Measurements from ENCODE around the gene MTTP. TPM values are rescaled to one million over a fixed set of nuclear protein-coding genes. Genes with fewer than 3 reads are reported as not detected.

MTTP gene
- total RNA-seq, 1 experiment from 2014 or later = 0.20 TPM

GRCh38 chr4:99578714-99579113 lies 4.1 kb downstream of the MTTP start:
- no peak overlapping the region for H3K9ac ChIP-seq (ENCODE audit: low read length)
- no peaks in the 10 kb centered on the region for H3K4me1 ChIP-seq (ENCODE audit: control insufficient read depth in 1 of 2, insufficient read depth in 2 of 2, low read length in 2 of 2)
- DNase-seq (ENCODE audit: low read depth, low spot score) (no peak), ATAC-seq (no peak)
- no peaks in the 10 kb centered on the region for H3K79me2 ChIP-seq (ENCODE audit: insufficient read depth, low read length)
- H3K9me2 ChIP-seq (ENCODE audit: insufficient read depth) = no peaks in the 10 kb centered on the region
- H4K20me1 ChIP-seq (ENCODE audit: insufficient read depth) = no peaks in the 10 kb centered on the region
- no peaks in the 10 kb centered on the region for H3K27me3 ChIP-seq (ENCODE audit: insufficient read depth, low read length)
- H3K4me2 ChIP-seq (ENCODE audit: low read length) = no peak overlapping the region
- no peak overlapping the region for H3K27ac ChIP-seq (ENCODE audit: low read depth, low read length)
- H3K36me3 ChIP-seq (ENCODE audit: control insufficient read depth in 1 of 2, insufficient read depth in 2 of 2, low read length in 2 of 2) = no peaks in the 10 kb centered on the region
- H3K4me3 ChIP-seq (replicated peaks in 1 of 2; ENCODE audit: low read depth in 1 of 2, low read length in 2 of 2) = no peak overlapping the region
- BruUV-seq (replicated peaks) = no TSS peak
- H3K9me3 ChIP-seq (ENCODE audit: control insufficient read depth in 1 of 2, insufficient read depth in 1 of 2, low read depth in 1 of 2, low read length in 2 of 2) = no peaks in the 10 kb centered on the region
- TF ChIP-seq POLR2AphosphoS5 (IDR thresholded peaks at IDR 0.05; ENCODE audit: low read depth, low read length) (no peak), EZH2 (IDR thresholded peaks at IDR 0.05) (no peak), POLR2A (IDR thresholded peaks at IDR 0.05; ENCODE audit: borderline replicate concordance, extremely low read depth, insufficient read depth, insufficient read length) (no peak), EGR1 (IDR thresholded peaks at IDR 0.05; ENCODE audit: low read depth) (no peak)
- ChIA-PET RAD21 (ENCODE audit: low non-redundant PET in 1 of 2, low total read pairs in 2 of 2, uncharacterized antibody in 2 of 2, unreplicated experiment in 2 of 2) (no interaction called here), CTCF (no interaction called here), POLR2A (no interaction called here)
- intact Hi-C loops (cut with micrococcal nuclease) = no loop called here
- H2AFZ ChIP-seq (ENCODE audit: low read depth, low read length, poor library complexity, severe bottlenecking) = no peak overlapping the region

GRCh38 chr4:99585516-99585915 lies 10.9 kb downstream of the MTTP start:
- Histone ChIP-seq H3K9ac (ENCODE audit: low read length) (no peak overlapping the region), H3K4me1 (ENCODE audit: control insufficient read depth in 1 of 2, insufficient read depth in 2 of 2, low read length in 2 of 2) (no peaks in the 10 kb centered on the region), H3K9me3 (ENCODE audit: control insufficient read depth in 1 of 2, insufficient read depth in 1 of 2, low read depth in 1 of 2, low read length in 2 of 2) (no peaks in the 10 kb centered on the region), H3K27me3 (ENCODE audit: insufficient read depth, low read length) (no peaks in the 10 kb centered on the region), H3K79me2 (ENCODE audit: insufficient read depth, low read length) (no peaks in the 10 kb centered on the region), H3K4me2 (ENCODE audit: low read length) (no peak overlapping the region), H3K36me3 (ENCODE audit: control insufficient read depth in 1 of 2, insufficient read depth in 2 of 2, low read length in 2 of 2) (no peaks in the 10 kb centered on the region), H3K9me2 (ENCODE audit: insufficient read depth) (no peaks in the 10 kb centered on the region), H3K4me3 (replicated peaks in 1 of 2; ENCODE audit: low read depth in 1 of 2, low read length in 2 of 2) (no peak overlapping the region), H2AFZ (ENCODE audit: low read depth, low read length, poor library complexity, severe bottlenecking) (no peak overlapping the region), H4K20me1 (ENCODE audit: insufficient read depth) (no peaks in the 10 kb centered on the region), H3K27ac (ENCODE audit: low read depth, low read length) (no peak overlapping the region)
- POLR2A ChIA-PET = no interaction called here
- no peak for ATAC-seq
- intact Hi-C loops (cut with micrococcal nuclease) = no loop called here
- no TSS peak for BruUV-seq (replicated peaks)
- CTCF ChIA-PET = no interaction called here
- RAD21 ChIA-PET (ENCODE audit: low non-redundant PET in 1 of 2, low total read pairs in 2 of 2, uncharacterized antibody in 2 of 2, unreplicated experiment in 2 of 2) = no interaction called here
- no peak for DNase-seq (ENCODE audit: low read depth, low spot score)
- TF ChIP-seq ZBTB33 (IDR thresholded peaks at IDR 0.05; ENCODE audit: extremely low read depth, insufficient replicate concordance, low read length) (no peak), ELF1 (IDR thresholded peaks at IDR 0.05; ENCODE audit: borderline replicate concordance, low read depth) (no peak), ZFX (IDR thresholded peaks at IDR 0.05) (no peak), TCF7L2 (IDR thresholded peaks at IDR 0.05; ENCODE audit: borderline replicate concordance, extremely low read depth, insufficient read depth, insufficient read length) (no peak), YY1 (IDR thresholded peaks at IDR 0.05; ENCODE audit: extremely low read depth, insufficient replicate concordance, low read depth, low read length) (no peak), CBX3 (IDR thresholded peaks at IDR 0.05; ENCODE audit: low read depth) (no peak), SIN3A (IDR thresholded peaks at IDR 0.05; ENCODE audit: low read depth) (no peak), ZNF274 (IDR thresholded peaks at IDR 0.05; ENCODE audit: low read depth, low read length) (no peak), EZH2phosphoT487 (IDR thresholded peaks at IDR 0.05; ENCODE audit: borderline replicate concordance) (no peak), SRF (IDR thresholded peaks at IDR 0.05; ENCODE audit: low read depth) (no peak), CEBPB (IDR thresholded peaks at IDR 0.05; ENCODE audit: low read depth) (no peak), POLR2AphosphoS5 (IDR thresholded peaks at IDR 0.05; ENCODE audit: low read depth, low read length) (no peak), RAD21 (IDR thresholded peaks at IDR 0.05; ENCODE audit: low read depth) (no peak), REST (IDR thresholded peaks at IDR 0.05; ENCODE audit: low read depth) (no peak), EZH2 (IDR thresholded peaks at IDR 0.05) (no peak)

All from HCT116 (cell line).